ENCODE measurements around the gene CLASP1.

DNA sequence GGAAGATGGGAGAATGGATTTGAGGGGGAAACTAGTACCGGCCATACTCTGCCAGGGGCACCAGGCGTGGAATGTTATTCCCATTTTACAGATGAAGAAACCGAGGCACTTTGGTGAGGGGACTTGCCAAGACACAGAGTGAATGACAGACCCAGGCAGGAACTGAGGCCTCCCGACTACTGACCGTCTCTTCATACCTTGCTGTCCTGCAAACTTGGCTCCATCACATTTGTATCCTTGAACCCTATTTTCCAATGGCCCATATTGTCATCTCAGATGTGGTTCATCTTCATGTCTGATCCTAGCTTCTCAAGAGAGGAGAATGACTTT is 358.0 kb downstream of the CLASP1 start:
- no peak for TF ChIP-seq EGR1 (IDR thresholded peaks at IDR 0.05; ENCODE audit: borderline replicate concordance, low read depth, low read length)
- TF ChIP-seq, protein P1, sequence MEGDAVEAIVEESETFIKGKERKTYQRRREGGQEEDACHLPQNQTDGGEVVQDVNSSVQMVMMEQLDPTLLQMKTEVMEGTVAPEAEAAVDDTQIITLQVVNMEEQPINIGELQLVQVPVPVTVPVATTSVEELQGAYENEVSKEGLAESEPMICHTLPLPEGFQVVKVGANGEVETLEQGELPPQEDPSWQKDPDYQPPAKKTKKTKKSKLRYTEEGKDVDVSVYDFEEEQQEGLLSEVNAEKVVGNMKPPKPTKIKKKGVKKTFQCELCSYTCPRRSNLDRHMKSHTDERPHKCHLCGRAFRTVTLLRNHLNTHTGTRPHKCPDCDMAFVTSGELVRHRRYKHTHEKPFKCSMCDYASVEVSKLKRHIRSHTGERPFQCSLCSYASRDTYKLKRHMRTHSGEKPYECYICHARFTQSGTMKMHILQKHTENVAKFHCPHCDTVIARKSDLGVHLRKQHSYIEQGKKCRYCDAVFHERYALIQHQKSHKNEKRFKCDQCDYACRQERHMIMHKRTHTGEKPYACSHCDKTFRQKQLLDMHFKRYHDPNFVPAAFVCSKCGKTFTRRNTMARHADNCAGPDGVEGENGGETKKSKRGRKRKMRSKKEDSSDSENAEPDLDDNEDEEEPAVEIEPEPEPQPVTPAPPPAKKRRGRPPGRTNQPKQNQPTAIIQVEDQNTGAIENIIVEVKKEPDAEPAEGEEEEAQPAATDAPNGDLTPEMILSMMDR (IDR thresholded peaks at IDR 0.05; ENCODE audit: control extremely low read depth in 1 of 3, insufficient read depth in 1 of 3, low read depth in 1 of 3, low read length in 3 of 3) = no peak
- no peak for TF ChIP-seq CREB1 (IDR thresholded peaks at IDR 0.05)

All from H1 (cell line).